Mesothelial cell of epicardium (in vitro differentiated cells): ENCODE data around the gene COL4A2. TPM values are rescaled to one million over a fixed set of nuclear protein-coding genes. Genes with fewer than 3 reads are reported as not detected.
A peak's percentile ranks its signal among the peaks of the same experiment; 100 is the strongest.
"Not testable (repeated sequence)": the region's sequence is repeated elsewhere in the genome, so short reads cannot be mapped to it uniquely, and the experiment has no call there.

Experiments used
- DNase-seq, 2 experiments: peaks; one replicate each; pipeline ENCODE4 v3.0.0; 2021; ENCODE audit warnings: low spot score in 2 of 2; ENCODE audit not compliant: unreplicated experiment in 2 of 2
- H3K27ac Mint-ChIP-seq: 2 replicates; pipeline ENCODE4 v1.8.0; 2021; ENCODE audit warnings: mixed read lengths
- H3K27me3 Mint-ChIP-seq: 2 replicates; pipeline ENCODE4 v1.8.0; 2021; ENCODE audit warnings: low read depth, mixed read lengths
- H3K36me3 Mint-ChIP-seq: 2 replicates; pipeline ENCODE4 v1.8.0; 2021; ENCODE audit warnings: mixed read lengths
- H3K4me1 Mint-ChIP-seq: 2 replicates; pipeline ENCODE4 v1.8.0; 2021; ENCODE audit warnings: mixed read lengths
- H3K4me3 Mint-ChIP-seq: 2 replicates; pipeline ENCODE4 v1.8.0; 2021; ENCODE audit warnings: mild to moderate bottlenecking, moderate library complexity, mixed read lengths
- H3K9me3 Mint-ChIP-seq: 2 replicates; pipeline ENCODE4 v1.8.0; 2021; ENCODE audit warnings: mixed read lengths
- total RNA-seq: library from RNA; stranded (reverse); gene quantifications from 3 replicates; pipeline ENCODE4 v1.2.1, GENCODE V29; 2021
- TF ChIP-seq, protein P1 (sequence below): fragments of 200-600 bp; sonication (generic); IDR thresholded peaks from one replicate; pipeline ENCODE4 v1.5.0; 2021; ENCODE audit warnings: antibody characterized with exemption; ENCODE audit not compliant: unreplicated experiment

The COL4A2 gene
- total RNA-seq, 1 donor from 2014 or later: 469 TPM

DNA sequence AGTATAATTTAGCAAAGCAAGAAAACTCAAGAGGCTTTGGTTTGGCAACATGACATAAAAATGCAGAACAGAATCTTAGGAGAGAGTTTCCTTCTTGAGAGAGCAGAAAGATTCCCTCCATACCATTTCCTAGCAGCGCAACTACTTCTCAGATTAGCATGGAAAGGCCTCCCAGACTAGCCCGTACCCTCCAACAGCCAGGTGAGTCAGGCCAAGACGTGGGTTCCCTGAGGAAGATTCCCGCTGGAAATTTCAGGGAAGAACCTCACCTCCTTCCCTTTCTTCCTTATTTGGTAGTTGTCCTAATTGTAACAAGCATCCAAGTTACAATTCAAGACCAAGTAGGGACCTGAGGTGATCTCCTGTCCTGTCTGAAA lies 12.3 kb downstream of the COL4A2 start:
- DNase-seq: no peak
- TF ChIP-seq, protein P1, sequence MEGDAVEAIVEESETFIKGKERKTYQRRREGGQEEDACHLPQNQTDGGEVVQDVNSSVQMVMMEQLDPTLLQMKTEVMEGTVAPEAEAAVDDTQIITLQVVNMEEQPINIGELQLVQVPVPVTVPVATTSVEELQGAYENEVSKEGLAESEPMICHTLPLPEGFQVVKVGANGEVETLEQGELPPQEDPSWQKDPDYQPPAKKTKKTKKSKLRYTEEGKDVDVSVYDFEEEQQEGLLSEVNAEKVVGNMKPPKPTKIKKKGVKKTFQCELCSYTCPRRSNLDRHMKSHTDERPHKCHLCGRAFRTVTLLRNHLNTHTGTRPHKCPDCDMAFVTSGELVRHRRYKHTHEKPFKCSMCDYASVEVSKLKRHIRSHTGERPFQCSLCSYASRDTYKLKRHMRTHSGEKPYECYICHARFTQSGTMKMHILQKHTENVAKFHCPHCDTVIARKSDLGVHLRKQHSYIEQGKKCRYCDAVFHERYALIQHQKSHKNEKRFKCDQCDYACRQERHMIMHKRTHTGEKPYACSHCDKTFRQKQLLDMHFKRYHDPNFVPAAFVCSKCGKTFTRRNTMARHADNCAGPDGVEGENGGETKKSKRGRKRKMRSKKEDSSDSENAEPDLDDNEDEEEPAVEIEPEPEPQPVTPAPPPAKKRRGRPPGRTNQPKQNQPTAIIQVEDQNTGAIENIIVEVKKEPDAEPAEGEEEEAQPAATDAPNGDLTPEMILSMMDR: no peak
- Mint-ChIP-seq H3K27me3 (no peaks in the 10 kb centered on the region), H3K4me3 (no peak overlapping the region), H3K36me3 (peaks cover 20% of the 10 kb centered on the region), H3K9me3 (peaks cover 6% of the 10 kb centered on the region), H3K4me1 (peaks cover 36% of the 10 kb centered on the region), H3K27ac (peak overlapping the region; percentile 64)

DNA sequence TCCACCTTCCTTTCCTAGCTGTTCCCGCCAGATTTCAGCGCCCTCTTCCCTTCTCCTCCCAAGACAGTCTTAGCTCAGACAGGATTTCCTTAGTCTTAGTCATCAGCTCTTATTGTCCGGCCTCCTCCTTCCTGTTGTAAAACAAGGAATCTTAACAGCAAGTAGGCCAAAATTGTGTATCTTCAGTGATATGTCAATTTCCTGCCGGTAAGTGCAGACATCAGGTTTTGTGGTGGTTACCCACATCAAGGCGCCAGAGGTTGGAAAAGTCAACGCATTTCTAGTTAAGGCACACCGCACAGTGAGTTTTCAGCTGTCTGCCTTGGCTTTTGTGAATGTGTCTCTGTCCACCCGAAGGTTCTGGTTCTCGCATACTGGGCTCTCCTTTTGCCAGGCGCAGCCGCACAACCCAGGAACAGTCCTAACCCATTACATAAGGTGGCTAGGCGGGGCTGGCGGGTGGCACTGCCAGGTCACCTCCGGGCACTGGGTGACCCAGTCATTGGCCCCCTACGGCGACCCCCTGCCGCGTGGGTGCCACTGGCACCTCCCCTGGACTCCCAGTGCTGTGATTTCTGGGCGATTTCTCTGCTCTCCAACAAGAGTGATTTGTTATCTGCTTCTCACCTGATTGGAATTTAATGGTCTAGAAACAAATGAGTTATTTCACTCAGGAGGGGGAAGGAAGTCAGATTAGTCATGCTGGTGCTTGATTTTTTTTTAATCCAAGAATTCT lies 12.9 kb downstream of the COL4A2 start:
- H3K4me3 Mint-ChIP-seq: no peak overlapping the region
- DNase-seq: no peak
- TF ChIP-seq, protein P1: no peak
- H3K36me3 Mint-ChIP-seq: peaks cover 20% of the 10 kb centered on the region
- H3K27me3 Mint-ChIP-seq: no peaks in the 10 kb centered on the region
- peaks cover 6% of the 10 kb centered on the region for H3K9me3 Mint-ChIP-seq
- peak overlapping the region; percentile 77 for H3K27ac Mint-ChIP-seq
- peaks cover 40% of the 10 kb centered on the region for H3K4me1 Mint-ChIP-seq

GRCh38 chr13:110320645-110321044 lies 13.6 kb downstream of the COL4A2 start:
- peaks cover 42% of the 10 kb centered on the region for H3K4me1 Mint-ChIP-seq

GRCh38 chr13:110321573-110321972 lies 14.5 kb downstream of the COL4A2 start:
- H3K4me1 Mint-ChIP-seq: peaks cover 43% of the 10 kb centered on the region
- H3K4me3 Mint-ChIP-seq, H3K27ac Mint-ChIP-seq: not testable (repeated sequence)

More at GRCh38 chr13:110320645-110321044, 13.6 kb downstream of the COL4A2 start:
- Mint-ChIP-seq H3K9me3 (peaks cover 6% of the 10 kb centered on the region), H3K4me3 (no peak overlapping the region), H3K36me3 (peaks cover 17% of the 10 kb centered on the region), H3K27ac (peak overlapping the region; percentile 77), H3K27me3 (no peaks in the 10 kb centered on the region)
- DNase-seq: no peak
- TF ChIP-seq, protein P1: no peak

DNA sequence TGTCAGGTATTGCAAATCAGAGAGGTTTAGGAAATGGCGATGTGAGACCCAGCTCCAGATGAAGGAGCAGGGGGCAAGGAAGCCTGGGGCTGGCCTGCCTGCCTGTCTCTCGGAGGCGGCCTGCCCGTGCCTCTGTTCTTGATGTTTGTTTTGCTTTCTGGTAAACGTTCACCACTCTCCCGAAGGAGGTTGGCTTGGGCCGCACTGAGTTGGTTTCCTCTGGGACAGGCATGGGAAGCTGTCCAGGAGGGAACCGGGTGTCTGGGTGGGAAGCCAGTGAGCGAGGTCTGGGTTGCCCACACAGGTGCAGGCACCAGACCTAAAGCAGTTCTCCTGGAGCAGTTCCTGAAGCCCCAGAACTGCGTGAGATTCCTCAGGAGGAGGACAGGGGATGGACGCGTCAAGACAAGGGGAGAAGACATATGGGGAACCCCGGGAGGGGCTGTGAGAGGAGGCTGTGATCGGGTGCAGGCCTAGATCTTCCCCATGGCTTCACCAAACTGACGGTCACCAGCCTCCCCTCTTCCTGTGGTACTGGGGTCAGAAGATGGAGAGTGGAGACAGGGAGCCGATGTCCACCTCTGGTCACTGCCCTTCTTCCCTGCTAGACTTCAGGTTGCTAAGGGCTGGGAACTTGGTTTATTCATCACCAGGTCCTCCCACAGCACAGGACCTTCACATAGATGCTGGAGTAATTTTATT lies 15.2 kb downstream of the COL4A2 start:
- H3K9me3 Mint-ChIP-seq: peaks cover 6% of the 10 kb centered on the region
- TF ChIP-seq, protein P1: no peak
- H3K36me3 Mint-ChIP-seq: peaks cover 11% of the 10 kb centered on the region
- peaks cover 50% of the 10 kb centered on the region for H3K4me1 Mint-ChIP-seq
- no peak overlapping the region for H3K4me3 Mint-ChIP-seq
- H3K27ac Mint-ChIP-seq: no peak overlapping the region
- H3K27me3 Mint-ChIP-seq: no peaks in the 10 kb centered on the region
- no peak for DNase-seq

More at GRCh38 chr13:110321573-110321972, 14.5 kb downstream of the COL4A2 start:
- DNase-seq, H3K9me3 Mint-ChIP-seq, H3K27me3 Mint-ChIP-seq: not testable (repeated sequence)
- peaks cover 16% of the 10 kb centered on the region for H3K36me3 Mint-ChIP-seq

DNA sequence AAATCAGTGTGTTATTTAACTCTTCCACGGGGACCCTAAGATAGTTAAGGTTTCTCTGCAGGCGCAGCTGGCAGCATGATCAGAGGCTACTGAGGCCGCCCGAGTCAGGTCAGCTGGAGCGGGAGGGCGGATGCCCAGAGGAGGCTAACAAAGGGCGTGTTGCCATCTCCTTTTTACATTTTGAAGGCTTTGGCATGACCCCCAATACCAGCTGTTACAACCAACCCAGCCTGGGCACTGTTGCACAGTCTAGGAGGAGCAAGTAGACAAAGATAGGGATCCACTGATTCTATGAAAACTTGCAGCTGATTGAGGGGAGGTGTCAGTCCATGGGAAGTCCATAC lies 15.7 kb downstream of the COL4A2 start:
- H3K27me3 Mint-ChIP-seq: no peaks in the 10 kb centered on the region
- no peak for DNase-seq
- H3K4me3 Mint-ChIP-seq: no peak overlapping the region
- H3K4me1 Mint-ChIP-seq: peaks cover 55% of the 10 kb centered on the region
- peaks cover 6% of the 10 kb centered on the region for H3K9me3 Mint-ChIP-seq
- no peak overlapping the region for H3K27ac Mint-ChIP-seq
- H3K36me3 Mint-ChIP-seq: peaks cover 11% of the 10 kb centered on the region
- TF ChIP-seq, protein P1: no peak
